BLaER1 treated with 17β-estradiol and CSF1 and Interleukin-3, amounts not matched to agents 10 nM and 100 nM (cell line): ENCODE results near the gene UNC5C.

Source experiments
- H3K27ac ChIP-seq, 11 experiments: shearing (Covaris generic); formaldehyde crosslinking; 2 replicates each; pipeline ENCODE4 v1.8.1; 2022
- H3K27me3 ChIP-seq, 11 experiments: shearing (Covaris generic); formaldehyde crosslinking; 2 replicates each; pipeline ENCODE4 v1.8.1; 2022
- H3K36me3 ChIP-seq, 11 experiments: shearing (Covaris generic); formaldehyde crosslinking; 2 replicates each; pipeline ENCODE4 v1.8.1; 2022
- H3K4me1 ChIP-seq, 10 experiments: shearing (Covaris generic); formaldehyde crosslinking; 2 replicates each; pipeline ENCODE4 v1.8.1; 2022
- H3K4me2 ChIP-seq, 11 experiments: shearing (Covaris generic); formaldehyde crosslinking; 2 replicates each; pipeline ENCODE4 v1.8.1; 2022
- H3K4me3 ChIP-seq, 10 experiments: shearing (Covaris generic); formaldehyde crosslinking; 2 replicates each; pipeline ENCODE4 v1.8.1; 2022
- H3K9ac ChIP-seq, 11 experiments: shearing (Covaris generic); formaldehyde crosslinking; 2 replicates each; pipeline ENCODE4 v1.8.1; 2022
- H3K9me3 ChIP-seq, 11 experiments: shearing (Covaris generic); formaldehyde crosslinking; replicated peaks in 1 of 11; 2 replicates each; pipeline ENCODE4 v1.8.1; 2022
- H4K20me1 ChIP-seq, 11 experiments: shearing (Covaris generic); formaldehyde crosslinking; 2 replicates each; pipeline ENCODE4 v1.8.1; 2022
- Cebpa-rat ChIP-seq, 11 experiments: shearing (Covaris generic); IDR thresholded peaks; 2 replicates each; pipeline ENCODE4 v1.8.1; 2022

Gene UNC5C

GRCh38 chr4:95204267-95204844 lies 344.4 kb downstream of the UNC5C start:
- no peaks in the 10 kb centered on the region for H3K36me3 ChIP-seq
- H4K20me1 ChIP-seq = no peaks in the 10 kb centered on the region
- H3K27ac ChIP-seq = no peak overlapping the region
- H3K4me2 ChIP-seq = no peak overlapping the region
- no peaks in the 10 kb centered on the region for H3K9me3 ChIP-seq
- H3K4me1 ChIP-seq = no peaks in the 10 kb centered on the region
- no peaks in the 10 kb centered on the region for H3K27me3 ChIP-seq
- H3K9ac ChIP-seq = no peak overlapping the region
- TF ChIP-seq Cebpa-rat (IDR thresholded peaks at IDR 0.05) = no peak
- H3K4me3 ChIP-seq = no peak overlapping the region

GRCh38 chr4:95198961-95199360 lies 349.8 kb downstream of the UNC5C start:
- TF ChIP-seq Cebpa-rat (IDR thresholded peaks at IDR 0.05) = no peak
- H3K4me2 ChIP-seq = no peak overlapping the region
- H3K9me3 ChIP-seq = no peaks in the 10 kb centered on the region
- H4K20me1 ChIP-seq = no peaks in the 10 kb centered on the region
- H3K4me3 ChIP-seq = no peak overlapping the region
- H3K36me3 ChIP-seq = no peaks in the 10 kb centered on the region
- H3K9ac ChIP-seq = no peak overlapping the region
- H3K27ac ChIP-seq = no peak overlapping the region
- no peaks in the 10 kb centered on the region for H3K27me3 ChIP-seq
- peaks cover 0 to 4% (median 0%) of the 10 kb centered on the region in 10 experiments; a peak in 2 of 20 replicates for H3K4me1 ChIP-seq

GRCh38 chr4:95197353-95197752 lies 351.4 kb downstream of the UNC5C start:
- no peak for TF ChIP-seq Cebpa-rat (IDR thresholded peaks at IDR 0.05)
- peaks cover 0 to 4% (median 0%) of the 10 kb centered on the region in 10 experiments; a peak in 2 of 20 replicates for H3K4me1 ChIP-seq
- no peaks in the 10 kb centered on the region for H3K36me3 ChIP-seq
- no peak overlapping the region for H3K4me2 ChIP-seq
- H3K27ac ChIP-seq = no peak overlapping the region
- H3K9me3 ChIP-seq = no peaks in the 10 kb centered on the region
- no peak overlapping the region for H3K9ac ChIP-seq
- H3K27me3 ChIP-seq = no peaks in the 10 kb centered on the region
- H3K4me3 ChIP-seq = no peak overlapping the region
- no peaks in the 10 kb centered on the region for H4K20me1 ChIP-seq

- Histone ChIP-seq H3K4me2 (no peak overlapping the region), H4K20me1 (no peaks in the 10 kb centered on the region), H3K4me1 (no peaks in the 10 kb centered on the region), H3K4me3 (no peak overlapping the region), H3K36me3 (no peaks in the 10 kb centered on the region), H3K27me3 (no peaks in the 10 kb centered on the region), H3K9me3 (no peaks in the 10 kb centered on the region), H3K27ac (no peak overlapping the region), H3K9ac (no peak overlapping the region)
- TF ChIP-seq Cebpa-rat (IDR thresholded peaks at IDR 0.05) = no peak
These were observed 355.2 kb downstream of the UNC5C start for GRCh38 chr4:95193391-95194224.

- no peak overlapping the region for H3K4me2 ChIP-seq
- H3K9ac ChIP-seq = no peak overlapping the region
These were observed 357.2 kb downstream of the UNC5C start for GRCh38 chr4:95191537-95191936.

GRCh38 chr4:95190751-95191436 lies 357.9 kb downstream of the UNC5C start:
- no peaks in the 10 kb centered on the region for H3K36me3 ChIP-seq
- no peak overlapping the region for H3K27ac ChIP-seq
- H4K20me1 ChIP-seq = no peaks in the 10 kb centered on the region
- no peaks in the 10 kb centered on the region for H3K27me3 ChIP-seq
- H3K4me1 ChIP-seq = no peaks in the 10 kb centered on the region
- H3K9me3 ChIP-seq = no peaks in the 10 kb centered on the region
- no peak overlapping the region for H3K9ac ChIP-seq
- H3K4me2 ChIP-seq = no peak overlapping the region
- H3K4me3 ChIP-seq = no peak overlapping the region
- no peak for TF ChIP-seq Cebpa-rat (IDR thresholded peaks at IDR 0.05)

More at GRCh38 chr4:95191537-95191936, 357.2 kb downstream of the UNC5C start:
- no peaks in the 10 kb centered on the region for H3K4me1 ChIP-seq
- H4K20me1 ChIP-seq = no peaks in the 10 kb centered on the region
- no peak for TF ChIP-seq Cebpa-rat (IDR thresholded peaks at IDR 0.05)
- no peaks in the 10 kb centered on the region for H3K9me3 ChIP-seq
- no peaks in the 10 kb centered on the region for H3K27me3 ChIP-seq
- no peaks in the 10 kb centered on the region for H3K36me3 ChIP-seq
- no peak overlapping the region for H3K27ac ChIP-seq
- H3K4me3 ChIP-seq = no peak overlapping the region

- Histone ChIP-seq H3K4me2 (no peak overlapping the region), H3K27ac (no peak overlapping the region)
These were observed 359.9 kb downstream of the UNC5C start for GRCh38 chr4:95188701-95189370.

GRCh38 chr4:95186666-95187065 lies 362.1 kb downstream of the UNC5C start:
- Histone ChIP-seq H3K4me2 (no peak overlapping the region), H4K20me1 (no peaks in the 10 kb centered on the region), H3K9me3 (no peaks in the 10 kb centered on the region), H3K27ac (no peak overlapping the region), H3K9ac (no peak overlapping the region), H3K4me3 (no peak overlapping the region), H3K4me1 (no peaks in the 10 kb centered on the region), H3K36me3 (no peaks in the 10 kb centered on the region), H3K27me3 (no peaks in the 10 kb centered on the region)
- TF ChIP-seq Cebpa-rat (IDR thresholded peaks at IDR 0.05) = no peak

More at GRCh38 chr4:95188701-95189370, 359.9 kb downstream of the UNC5C start:
- Histone ChIP-seq H4K20me1 (no peaks in the 10 kb centered on the region), H3K9ac (no peak overlapping the region), H3K4me3 (no peak overlapping the region), H3K9me3 (no peaks in the 10 kb centered on the region), H3K4me1 (no peaks in the 10 kb centered on the region), H3K27me3 (no peaks in the 10 kb centered on the region), H3K36me3 (no peaks in the 10 kb centered on the region)
- TF ChIP-seq Cebpa-rat (IDR thresholded peaks at IDR 0.05) = no peak
